ENCODE measurements around the gene EPB41L2.

GRCh38 chr6:130895516-130895915, 167.5 kb downstream of the EPB41L2 start:
- TF ChIP-seq SMAD4 (CRISPR knock-in tag; IDR thresholded peaks at IDR 0.05) (no peak), SMAD3 (CRISPR knock-in tag; IDR thresholded peaks at IDR 0.05; ENCODE audit: borderline replicate concordance) (no peak), ATF3 (CRISPR knock-in tag; conservative IDR thresholded peaks at IDR 0.05) (no peak), FOXP4 (CRISPR knock-in tag; IDR thresholded peaks at IDR 0.05) (no peak)
- TF ChIP-seq, protein P1, sequence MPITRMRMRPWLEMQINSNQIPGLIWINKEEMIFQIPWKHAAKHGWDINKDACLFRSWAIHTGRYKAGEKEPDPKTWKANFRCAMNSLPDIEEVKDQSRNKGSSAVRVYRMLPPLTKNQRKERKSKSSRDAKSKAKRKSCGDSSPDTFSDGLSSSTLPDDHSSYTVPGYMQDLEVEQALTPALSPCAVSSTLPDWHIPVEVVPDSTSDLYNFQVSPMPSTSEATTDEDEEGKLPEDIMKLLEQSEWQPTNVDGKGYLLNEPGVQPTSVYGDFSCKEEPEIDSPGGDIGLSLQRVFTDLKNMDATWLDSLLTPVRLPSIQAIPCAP (CRISPR knock-in tag; IDR thresholded peaks at IDR 0.05): no peak
